ENCODE data around the gene TAF1A.

DNA sequence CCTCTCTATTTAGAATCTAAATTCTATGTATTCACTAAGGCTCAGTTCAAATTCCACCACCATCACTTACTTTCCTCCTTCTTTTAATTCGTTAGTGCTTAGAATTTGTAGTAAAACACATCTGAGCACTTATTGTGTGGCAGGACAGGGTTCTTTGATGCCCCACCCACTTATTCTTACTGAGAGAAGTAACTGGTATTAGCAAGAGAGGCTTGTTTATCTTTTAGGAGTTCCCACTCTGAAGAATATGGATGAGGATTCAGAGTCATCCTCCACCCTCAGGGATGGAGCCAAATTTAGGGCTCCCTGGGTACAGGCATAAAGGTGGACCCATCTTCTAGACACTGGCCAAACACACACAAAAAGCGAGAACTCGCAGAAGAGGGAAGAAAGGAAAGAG is 11.5 kb upstream of the TAF1A start:
- TF ChIP-seq EZH2 (IDR thresholded peaks at IDR 0.05; ENCODE audit: low read length, missing control alignments) = no peak
- TF ChIP-seq, protein P1, sequence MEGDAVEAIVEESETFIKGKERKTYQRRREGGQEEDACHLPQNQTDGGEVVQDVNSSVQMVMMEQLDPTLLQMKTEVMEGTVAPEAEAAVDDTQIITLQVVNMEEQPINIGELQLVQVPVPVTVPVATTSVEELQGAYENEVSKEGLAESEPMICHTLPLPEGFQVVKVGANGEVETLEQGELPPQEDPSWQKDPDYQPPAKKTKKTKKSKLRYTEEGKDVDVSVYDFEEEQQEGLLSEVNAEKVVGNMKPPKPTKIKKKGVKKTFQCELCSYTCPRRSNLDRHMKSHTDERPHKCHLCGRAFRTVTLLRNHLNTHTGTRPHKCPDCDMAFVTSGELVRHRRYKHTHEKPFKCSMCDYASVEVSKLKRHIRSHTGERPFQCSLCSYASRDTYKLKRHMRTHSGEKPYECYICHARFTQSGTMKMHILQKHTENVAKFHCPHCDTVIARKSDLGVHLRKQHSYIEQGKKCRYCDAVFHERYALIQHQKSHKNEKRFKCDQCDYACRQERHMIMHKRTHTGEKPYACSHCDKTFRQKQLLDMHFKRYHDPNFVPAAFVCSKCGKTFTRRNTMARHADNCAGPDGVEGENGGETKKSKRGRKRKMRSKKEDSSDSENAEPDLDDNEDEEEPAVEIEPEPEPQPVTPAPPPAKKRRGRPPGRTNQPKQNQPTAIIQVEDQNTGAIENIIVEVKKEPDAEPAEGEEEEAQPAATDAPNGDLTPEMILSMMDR (conservative IDR thresholded peaks at IDR 0.05 in 1 of 2, IDR thresholded peaks at IDR 0.05 in 1 of 2; ENCODE audit: low read depth in 1 of 2, low read length in 2 of 2) = no peak
